H1 (cell line): ENCODE measurements around the gene RASGEF1B. TPM values are rescaled to one million over a fixed set of nuclear protein-coding genes. Genes with fewer than 3 reads are reported as not detected.

ENCODE experiments used
- CTCF ChIA-PET: fragments of 300-600 bp; sonication (Branson Sonifier 250); formaldehyde crosslinking; loops from one replicate; lab custom pipeline; 2021; ENCODE audit not compliant: partially characterized antibody; lab: Charles Lee
- POLR2A ChIA-PET: fragments of 300-600 bp; sonication (Branson Sonifier 250); formaldehyde crosslinking; loops from one replicate; lab custom pipeline; 2021; ENCODE audit warnings: inconsistent platforms; ENCODE audit not compliant: partially characterized antibody; lab: Charles Lee
- DNase-seq, 2 experiments: peaks; one replicate each; pipeline versions ENCODE4 v3.0.0 to v3.0.0-alpha.2; 2010 to 2022; ENCODE audit warnings: low spot score in 2 of 2, low read depth in 1 of 2, mixed read lengths in 1 of 2
- FAIRE-seq: peaks from 2 replicates; lab custom pipeline; 2011; peaks lifted over from hg19 to GRCh38; lab: Jason Lieb, UNC
- H2AFZ ChIP-seq: 2 replicates; pipeline ENCODE4 v1.8.1; 2012; ENCODE audit warnings: low read length, inconsistent platforms
- H2AK5ac ChIP-seq: 2 replicates; pipeline ENCODE4 v1.6.1; 2013; ENCODE audit warnings: low read depth, low read length
- H2BK120ac ChIP-seq: replicated peaks from 2 replicates; pipeline ENCODE3; 2013; ENCODE audit warnings: low read depth, low read length, inconsistent platforms
- H2BK12ac ChIP-seq: 2 replicates; pipeline ENCODE4 v1.6.1; 2013; ENCODE audit warnings: low read depth, low read length
- H2BK15ac ChIP-seq: 2 replicates; pipeline ENCODE4 v1.6.1; 2013; ENCODE audit warnings: low read length
- H2BK20ac ChIP-seq: 2 replicates; pipeline ENCODE4 v1.6.1; 2013; ENCODE audit warnings: low read length
- H2BK5ac ChIP-seq: 2 replicates; pipeline ENCODE4 v1.6.1; 2013; ENCODE audit warnings: low read depth, low read length
- H3K14ac ChIP-seq: 2 replicates; pipeline ENCODE4 v1.6.1; 2013; ENCODE audit warnings: inconsistent platforms; ENCODE audit not compliant: insufficient read length
- H3K18ac ChIP-seq: 2 replicates; pipeline ENCODE4 v1.6.1; 2013; ENCODE audit warnings: low read length; ENCODE audit errors: extremely low read depth
- H3K23ac ChIP-seq: 2 replicates; pipeline ENCODE4 v1.6.1; 2013; ENCODE audit warnings: inconsistent platforms; ENCODE audit not compliant: insufficient read length
- H3K23me2 ChIP-seq: 2 replicates; pipeline ENCODE4 v1.6.1; 2013; ENCODE audit warnings: low read depth, low read length
- H3K27ac ChIP-seq: 2 replicates; pipeline ENCODE4 v1.6.1; 2011; ENCODE audit warnings: low read depth, low read length, inconsistent platforms
- H3K27me3 ChIP-seq, 4 experiments: replicated peaks in 1 of 4; 1 replicate in 1 of 4; 2 replicates in 3 of 4; pipeline versions ENCODE4 v1.6.1 to v1.8.1; 2011 to 2013; ENCODE audit warnings: low read length in 3 of 4, mild to moderate bottlenecking in 3 of 4, inconsistent platforms in 2 of 4, mixed read lengths in 2 of 4, moderate library complexity in 1 of 4; ENCODE audit not compliant: control insufficient read depth in 3 of 4, insufficient read depth in 3 of 4; ENCODE audit errors: extremely low read depth in 1 of 4
- H3K36me3 ChIP-seq, 4 experiments: 2 replicates each; pipeline versions ENCODE4 v1.6.1 to v1.8.1; 2011 to 2013; ENCODE audit warnings: mild to moderate bottlenecking in 4 of 4, low read length in 3 of 4, moderate library complexity in 2 of 4, control low read depth in 1 of 4, inconsistent platforms in 1 of 4; ENCODE audit not compliant: insufficient read depth in 4 of 4, control insufficient read depth in 2 of 4
- H3K4ac ChIP-seq: replicated peaks from 2 replicates; pipeline ENCODE3; 2013; ENCODE audit warnings: low read length, low read depth, mixed read lengths, inconsistent platforms; ENCODE audit not compliant: insufficient read length
- H3K4me1 ChIP-seq, 4 experiments: replicated peaks in 1 of 4; 1 replicate in 1 of 4; 2 replicates in 3 of 4; pipeline versions ENCODE4 v1.6.1 to v1.8.1; 2011 to 2013; ENCODE audit warnings: low read length in 3 of 4, inconsistent platforms in 2 of 4, mixed read lengths in 1 of 4; ENCODE audit not compliant: insufficient read depth in 4 of 4, control insufficient read depth in 3 of 4
- H3K4me2 ChIP-seq, 2 experiments: 2 replicates each; pipeline versions ENCODE4 v1.6.1 to v1.8.1; 2011 to 2013; ENCODE audit warnings: low read depth in 2 of 2, low read length in 2 of 2, control low read depth in 1 of 2, inconsistent platforms in 1 of 2, mild to moderate bottlenecking in 1 of 2; ENCODE audit not compliant: insufficient read depth in 1 of 2
- H3K4me3 ChIP-seq, 4 experiments: fragments of 200-600, 300-600 bp in 1 of 4; sonication (generic), shearing (Covaris generic), sonication (Bioruptor Twin) in 1 of 4; 2 replicates each; pipeline versions ENCODE4 v1.5.1 to v1.8.1; 2011 to 2016; ENCODE audit warnings: low read length in 4 of 4, low read depth in 3 of 4, control low read depth in 2 of 4, inconsistent platforms in 2 of 4, mild to moderate bottlenecking in 2 of 4, mixed read lengths in 1 of 4, moderate library complexity in 1 of 4; ENCODE audit not compliant: insufficient read depth in 2 of 4; ENCODE audit errors: extremely low read depth in 1 of 4
- H3K56ac ChIP-seq: replicated peaks from 2 replicates; pipeline ENCODE3; 2013; ENCODE audit warnings: low read depth, mild to moderate bottlenecking, mixed read lengths, low read length, inconsistent platforms; ENCODE audit not compliant: insufficient read length
- H3K79me1 ChIP-seq: 2 replicates; pipeline ENCODE4 v1.6.1; 2013; ENCODE audit warnings: low read depth, low read length, control low read depth
- H3K79me2 ChIP-seq, 2 experiments: 2 replicates each; pipeline versions ENCODE4 v1.6.1 to v1.8.1; 2012 to 2013; ENCODE audit warnings: low read length in 2 of 2, mild to moderate bottlenecking in 2 of 2, inconsistent platforms in 1 of 2; ENCODE audit not compliant: insufficient read depth in 2 of 2, control insufficient read depth in 1 of 2
- H3K9ac ChIP-seq, 4 experiments: replicated peaks in 1 of 4; 1 replicate in 1 of 4; 2 replicates in 3 of 4; pipeline versions ENCODE4 v1.6.1 to v1.8.1; 2011 to 2013; ENCODE audit warnings: low read depth in 3 of 4, low read length in 3 of 4, control low read depth in 2 of 4, mild to moderate bottlenecking in 2 of 4, moderate library complexity in 2 of 4, inconsistent platforms in 1 of 4; ENCODE audit errors: extremely low read depth in 1 of 4
- H3K9me3 ChIP-seq, 2 experiments: 2 replicates each; pipeline versions ENCODE4 v1.6.1 to v1.8.1; 2012 to 2013; ENCODE audit warnings: mild to moderate bottlenecking in 2 of 2, moderate library complexity in 2 of 2, control low read depth in 1 of 2, inconsistent platforms in 1 of 2, low read depth in 1 of 2, low read length in 1 of 2, mixed read lengths in 1 of 2; ENCODE audit not compliant: insufficient read depth in 2 of 2
- H4K20me1 ChIP-seq, 2 experiments: replicated peaks in 1 of 2; 2 replicates each; pipeline versions ENCODE3 to v1.8.1; 2011 to 2013; ENCODE audit warnings: inconsistent platforms in 2 of 2, low read length in 2 of 2, mild to moderate bottlenecking in 1 of 2; ENCODE audit not compliant: insufficient read depth in 2 of 2, control insufficient read depth in 1 of 2
- H4K5ac ChIP-seq: 2 replicates; pipeline ENCODE4 v1.6.1; 2013; ENCODE audit warnings: low read length, low read depth, mixed read lengths, inconsistent platforms; ENCODE audit not compliant: insufficient read length
- H4K8ac ChIP-seq: 2 replicates; pipeline ENCODE4 v1.8.0; 2013; ENCODE audit warnings: mild to moderate bottlenecking, moderate library complexity, low read length, inconsistent platforms; ENCODE audit not compliant: insufficient read depth; ENCODE audit errors: extremely low read depth
- H4K91ac ChIP-seq: replicated peaks from 2 replicates; pipeline ENCODE3; 2013; ENCODE audit warnings: low read length, mixed read lengths, inconsistent platforms; ENCODE audit not compliant: insufficient read length
- CBX8 ChIP-seq: fragments of 300-800, 300-1000 bp; sonication (generic); IDR thresholded peaks from 2 replicates; pipeline ENCODE4 v1.7.1; 2016; ENCODE audit warnings: low read depth, low read length, borderline replicate concordance
- GTF2F1 ChIP-seq: IDR thresholded peaks from 2 replicates; pipeline ENCODE4 v1.6.1; 2012; ENCODE audit warnings: low read depth, low read length, improper control_type of control experiment, borderline replicate concordance
- HDAC6 ChIP-seq: IDR thresholded peaks from one replicate; pipeline ENCODE4 v1.7.1; 2012; ENCODE audit warnings: low read depth, mild to moderate bottlenecking, inconsistent platforms, low read length, moderate library complexity
- MAX ChIP-seq: IDR thresholded peaks from 2 replicates; pipeline ENCODE4 v1.6.1; 2012; ENCODE audit warnings: inconsistent platforms
- NRF1 ChIP-seq: IDR thresholded peaks from 2 replicates; pipeline ENCODE4 v1.6.1; 2011; ENCODE audit warnings: mild to moderate bottlenecking, low read depth, low read length, improper control_type of control experiment
- USF2 ChIP-seq: IDR thresholded peaks from 2 replicates; pipeline ENCODE4 v1.6.1; 2011; ENCODE audit warnings: low read length, improper control_type of control experiment
- YY1 ChIP-seq: IDR thresholded peaks from 2 replicates; pipeline ENCODE4 v1.6.1; 2011; ENCODE audit warnings: low read depth, mild to moderate bottlenecking, low read length
- ZNF274 ChIP-seq: IDR thresholded peaks from 2 replicates; pipeline ENCODE4 v1.7.0; 2012; ENCODE audit warnings: low read length, borderline replicate concordance; ENCODE audit errors: extremely low read depth
- WGBS, 2 experiments: shearing (Covaris generic) in 1 of 2; methylation state at CpG; one replicate each; pipeline versions ENCODE4 v1.1.6 to v1.1.7; 2013 to 2015; ENCODE audit warnings: low lambda C conversion rate in 2 of 2, mixed read lengths in 2 of 2, inconsistent platforms in 1 of 2, low coverage in 1 of 2, missing lambda C conversion rate in 1 of 2; ENCODE audit not compliant: insufficient replicate concordance in 2 of 2, insufficient coverage in 1 of 2, insufficient read length in 1 of 2; ENCODE audit errors: extremely low coverage in 1 of 2, missing lambda C conversion rate in 1 of 2; 5-methylcytosine and 5-hydroxymethylcytosine counted together
- polyA plus RNA-seq, 7 experiments: library from polyadenylated mRNA; depleted of rRNA in 3 of 7; stranded (reverse) in 5 of 7; unstranded in 2 of 7; fragments of >200 nt in 5 of 7; fragments of 200-250 nt in 2 of 7; gene quantifications; 1 replicate in 5 of 7; 2 replicates in 1 of 7; 4 replicates in 1 of 7; pipeline versions ENCODE4 v1.2.1 to v1.2.3, GENCODE V29; 2011 to 2013; ENCODE audit warnings: missing spikeins in 2 of 7, mixed read lengths in 2 of 7
- total RNA-seq: library from RNA; stranded (reverse); fragmentation: NEBNext Ultra II Directional; extraction: Animal tissue kit (Norgen Biotek cat#: 25700); gene quantifications from 2 replicates; pipeline ENCODE4 v1.2.1, GENCODE V29; 2021

The RASGEF1B gene
- total and polyA plus RNA-seq, 2 of the 8 experiments (the other 6 are each of a cell fraction or from before 2014, with no cell fraction given), result 1.6 to 4.7 TPM

- Histone ChIP-seq H2AK5ac (no peak overlapping the region), H3K9me3 (no peaks in the 10 kb centered on the region), H4K91ac (no peak overlapping the region), H3K4me1 (peaks cover 2 to 10% (median 5%) of the 10 kb centered on the region in 4 experiments; a peak in 6 of 7 replicates), H3K9ac (no peak overlapping the region), H3K27ac (no peak overlapping the region), H3K4me2 (no peak overlapping the region), H4K20me1 (no peaks in the 10 kb centered on the region), H2BK15ac (no peak overlapping the region), H3K23me2 (no peaks in the 10 kb centered on the region), H2BK12ac (no peak overlapping the region), H3K4me3 (no peak overlapping the region), H4K5ac (no peak overlapping the region), H3K36me3 (no peaks in the 10 kb centered on the region), H3K79me1 (no peaks in the 10 kb centered on the region), H3K79me2 (no peaks in the 10 kb centered on the region), H2BK20ac (no peak overlapping the region), H2BK120ac (no peak overlapping the region), H3K18ac (no peak overlapping the region), H3K27me3 (no peaks in the 10 kb centered on the region), H4K8ac (no peak overlapping the region), H3K4ac (no peak overlapping the region), H2AFZ (no peak overlapping the region), H3K14ac (no peak overlapping the region), H3K56ac (no peak overlapping the region), H2BK5ac (no peak overlapping the region), H3K23ac (no peak overlapping the region)
- WGBS, 2 experiments, result 89% methylated on average over 3 of the region's 7 CpGs; no CpG with 5 or more reads in 1 of the 2 experiments
- ChIA-PET POLR2A (no interaction called here), CTCF (no interaction called here)
- FAIRE-seq, result no peak
- DNase-seq, result no peak
- TF ChIP-seq ZNF274 (no peak), YY1 (no peak), USF2 (no peak), CBX8 (no peak), GTF2F1 (no peak), MAX (no peak), NRF1 (no peak), HDAC6 (no peak)
Measured at GRCh38 chr4:81509822-81510221, 38.1 kb upstream of the RASGEF1B start.
